Type B pancreatic cell (in vitro differentiated cells): ENCODE results near the gene RP2. TPM values are rescaled to one million over a fixed set of nuclear protein-coding genes. Genes with fewer than 3 reads are reported as not detected.
A peak's percentile ranks its signal among the peaks of the same experiment; 100 is the strongest.

ENCODE experiments used
- DNase-seq: peaks from one replicate; pipeline ENCODE4 v3.0.0; 2021; ENCODE audit warnings: mixed read lengths; ENCODE audit not compliant: unreplicated experiment; ENCODE audit errors: extremely low spot score
- H3K27ac Mint-ChIP-seq: 2 replicates; pipeline ENCODE4 v1.8.0; 2021; ENCODE audit warnings: mild to moderate bottlenecking, mixed read lengths
- H3K27me3 Mint-ChIP-seq: 2 replicates; pipeline ENCODE4 v1.8.0; 2021; ENCODE audit warnings: mixed read lengths
- H3K36me3 Mint-ChIP-seq: 2 replicates; pipeline ENCODE4 v1.8.0; 2021; ENCODE audit warnings: mixed read lengths
- H3K4me1 Mint-ChIP-seq: one replicate; pipeline ENCODE4 v1.8.0; 2021; ENCODE audit warnings: mixed read lengths; ENCODE audit not compliant: unreplicated experiment
- H3K4me3 Mint-ChIP-seq: 2 replicates; pipeline ENCODE4 v1.8.0; 2021; ENCODE audit warnings: mild to moderate bottlenecking, mixed read lengths
- H3K9me3 Mint-ChIP-seq: 2 replicates; pipeline ENCODE4 v1.8.0; 2021; ENCODE audit warnings: mixed read lengths
- CTCF ChIP-seq: fragments of 200-600 bp; sonication (generic); conservative IDR thresholded peaks from 2 replicates; pipeline ENCODE4 v1.5.0; 2021; ENCODE audit warnings: antibody characterized with exemption, mild to moderate bottlenecking
- total RNA-seq: library from RNA; stranded (reverse); gene quantifications from 2 replicates; pipeline ENCODE4 v1.2.1, GENCODE V29; 2021; ENCODE audit warnings: low replicate concordance

The RP2 gene
- total RNA-seq, 1 donor from 2014 or later: 7.7 TPM

GRCh38 chrX:46796574-46797191 lies 40.2 kb upstream of the RP2 start:
- H3K36me3 Mint-ChIP-seq: no peaks in the 10 kb centered on the region
- H3K27ac Mint-ChIP-seq: no peak overlapping the region
- no peak overlapping the region for H3K4me3 Mint-ChIP-seq
- no peaks in the 10 kb centered on the region for H3K9me3 Mint-ChIP-seq
- no peaks in the 10 kb centered on the region for H3K4me1 Mint-ChIP-seq
- H3K27me3 Mint-ChIP-seq: no peaks in the 10 kb centered on the region
- DNase-seq: no peak
- peak; percentile 82 for TF ChIP-seq CTCF

GRCh38 chrX:46803140-46803539 lies 33.7 kb upstream of the RP2 start:
- H3K9me3 Mint-ChIP-seq: no peaks in the 10 kb centered on the region
- no peak overlapping the region for H3K27ac Mint-ChIP-seq
- no peak for DNase-seq
- no peaks in the 10 kb centered on the region for H3K36me3 Mint-ChIP-seq
- H3K4me1 Mint-ChIP-seq: no peaks in the 10 kb centered on the region
- TF ChIP-seq CTCF: peak; percentile 18
- no peak overlapping the region for H3K4me3 Mint-ChIP-seq
- H3K27me3 Mint-ChIP-seq: peaks cover 6% of the 10 kb centered on the region

- no peak overlapping the region for H3K27ac Mint-ChIP-seq
- peaks cover 4% of the 10 kb centered on the region for H3K9me3 Mint-ChIP-seq
- no peaks in the 10 kb centered on the region for H3K4me1 Mint-ChIP-seq
- TF ChIP-seq CTCF: no peak
- no peak overlapping the region for H3K4me3 Mint-ChIP-seq
- no peaks in the 10 kb centered on the region for H3K36me3 Mint-ChIP-seq
- H3K27me3 Mint-ChIP-seq: peaks cover 6% of the 10 kb centered on the region
- DNase-seq: no peak
These were observed 31.6 kb upstream of the RP2 start for GRCh38 chrX:46805270-46805669.

DNA sequence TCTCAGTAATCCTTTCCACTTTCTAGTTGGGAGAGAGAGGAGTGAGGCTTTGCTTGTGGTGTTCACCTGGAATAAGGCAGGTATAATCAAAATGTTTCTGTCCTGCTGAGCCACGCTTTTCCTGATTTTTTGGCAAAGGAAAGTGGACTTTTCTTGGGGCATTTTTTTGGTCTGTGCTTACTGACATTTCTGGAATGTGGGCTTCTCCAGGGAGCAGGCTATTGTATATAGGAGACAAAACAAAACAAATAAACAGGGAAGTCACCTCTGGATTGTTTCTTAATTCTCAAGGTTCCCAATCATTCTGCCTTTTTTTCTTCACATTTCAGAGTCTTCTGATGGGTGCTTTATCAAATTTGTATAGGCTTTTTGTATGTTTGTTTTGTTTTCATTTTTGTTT lies 25.7 kb upstream of the RP2 start:
- H3K4me1 Mint-ChIP-seq: no peaks in the 10 kb centered on the region
- H3K27ac Mint-ChIP-seq: no peak overlapping the region
- no peak for TF ChIP-seq CTCF
- no peaks in the 10 kb centered on the region for H3K36me3 Mint-ChIP-seq
- no peaks in the 10 kb centered on the region for H3K27me3 Mint-ChIP-seq
- H3K4me3 Mint-ChIP-seq: no peak overlapping the region
- DNase-seq: no peak
- peaks cover 11% of the 10 kb centered on the region for H3K9me3 Mint-ChIP-seq

DNA sequence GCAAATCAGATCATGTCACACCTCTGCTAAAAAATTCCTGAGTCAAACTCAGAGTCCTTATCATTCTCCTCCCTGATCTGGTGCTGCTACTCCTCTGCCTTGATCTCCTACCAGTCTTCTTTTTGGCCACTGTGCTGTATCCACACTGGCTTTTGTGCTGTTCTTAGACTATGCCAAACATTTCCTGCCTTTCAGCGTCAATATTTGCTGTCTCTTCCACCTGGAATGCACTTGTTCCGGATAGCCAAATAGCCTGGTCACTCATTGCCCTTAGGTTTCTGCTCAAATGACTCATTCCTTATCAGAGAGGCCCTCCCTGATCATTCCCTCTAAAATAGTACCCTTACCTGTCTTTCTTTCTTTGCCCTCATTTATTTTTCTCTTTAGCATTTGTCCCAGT lies 24.4 kb upstream of the RP2 start:
- Mint-ChIP-seq H3K9me3 (peaks cover 11% of the 10 kb centered on the region), H3K27me3 (no peaks in the 10 kb centered on the region), H3K36me3 (no peaks in the 10 kb centered on the region), H3K4me3 (no peak overlapping the region), H3K4me1 (no peaks in the 10 kb centered on the region), H3K27ac (peak overlapping the region; percentile 58)
- no peak for TF ChIP-seq CTCF
- no peak for DNase-seq

GRCh38 chrX:46814966-46815365 lies 21.9 kb upstream of the RP2 start:
- Mint-ChIP-seq H3K4me1 (no peaks in the 10 kb centered on the region), H3K4me3 (no peak overlapping the region), H3K9me3 (peaks cover 8% of the 10 kb centered on the region), H3K36me3 (no peaks in the 10 kb centered on the region), H3K27me3 (no peaks in the 10 kb centered on the region), H3K27ac (no peak overlapping the region)
- DNase-seq: no peak
- TF ChIP-seq CTCF: no peak
